GM12878 (cell line): ENCODE data around the gene SORT1. TPM values are rescaled to one million over a fixed set of nuclear protein-coding genes. Genes with fewer than 3 reads are reported as not detected.

ENCODE experiments used
- ATAC-seq: fragments of 200-7000 bp; cut with Tn5 transposase; 3 replicates; pipeline ENCODE4 v1.9.1; 2020; ENCODE audit warnings: mild to moderate bottlenecking, moderate library complexity
- BruUV-seq: library from RNA; stranded (reverse); fragments of 400-500 nt; replicated peaks from 2 replicates; lab custom pipeline; 2021; lab: Mats Ljungman, UMichigan
- CTCF ChIA-PET: fragments of 300-600 bp; sonication (Branson Sonifier 250); formaldehyde crosslinking; extraction: SDS; loops from one replicate; lab custom pipeline; 2021; ENCODE audit warnings: inconsistent platforms; lab: Yijun Ruan, JAX
- POLR2A ChIA-PET: fragments of 350-600 bp; formaldehyde crosslinking; extraction: SDS; loops from one replicate; lab custom pipeline; 2021; ENCODE audit warnings: inconsistent platforms; lab: Charles Lee
- RAD21 ChIA-PET: fragments of 300-600 bp; sonication (Branson Sonifier 250); formaldehyde crosslinking; loops from one replicate; lab custom pipeline; 2023; ENCODE audit warnings: antibody characterized with exemption; ENCODE audit not compliant: unreplicated experiment; lab: Charles Lee
- SMC1A ChIA-PET: fragments of 300-600 bp; sonication (Branson Sonifier 250); formaldehyde crosslinking; loops from one replicate; lab custom pipeline; 2023; ENCODE audit not compliant: unreplicated experiment, uncharacterized antibody; lab: Charles Lee
- DNase-seq: peaks from one replicate; pipeline ENCODE4 v3.0.0-alpha.2; 2011; ENCODE audit warnings: low read depth, low spot score
- FAIRE-seq: peaks from 3 replicates; lab custom pipeline; 2011; peaks lifted over from hg19 to GRCh38; lab: Jason Lieb, UNC
- H2AFZ ChIP-seq: 2 replicates; pipeline ENCODE4 v1.6.0; 2011; ENCODE audit warnings: low read depth, low read length, control low read depth; ENCODE audit not compliant: control insufficient read depth
- H3K27ac ChIP-seq: 2 replicates; pipeline ENCODE4 v1.5.1; 2011; ENCODE audit warnings: control low read depth; ENCODE audit not compliant: control insufficient read depth, insufficient read depth
- H3K27me3 ChIP-seq, 2 experiments: replicated peaks in 1 of 2; 2 replicates each; pipeline versions ENCODE4 v1.6.0 to v1.6.1; 2011; ENCODE audit warnings: low read length in 1 of 2; ENCODE audit not compliant: control insufficient read depth in 2 of 2, insufficient read depth in 2 of 2
- H3K36me3 ChIP-seq, 2 experiments: 2 replicates each; pipeline ENCODE4 v1.5.1; 2011; ENCODE audit warnings: low read length in 1 of 2; ENCODE audit not compliant: control insufficient read depth in 2 of 2, insufficient read depth in 2 of 2
- H3K4me1 ChIP-seq: 2 replicates; pipeline ENCODE4 v1.6.1; 2011; ENCODE audit warnings: mild to moderate bottlenecking, low read length, moderate library complexity, mixed read lengths; ENCODE audit not compliant: control insufficient read depth, insufficient read depth
- H3K4me2 ChIP-seq: 2 replicates; pipeline ENCODE4 v1.6.0; 2011; ENCODE audit warnings: control low read depth; ENCODE audit not compliant: control insufficient read depth, insufficient read depth
- H3K4me3 ChIP-seq: fragments of 200-600 bp; sonication (generic); 2 replicates; pipeline ENCODE4 v1.5.1; 2016
- H3K79me2 ChIP-seq: 2 replicates; pipeline ENCODE4 v1.6.0; 2011; ENCODE audit warnings: low read length; ENCODE audit not compliant: control insufficient read depth, insufficient read depth
- H3K9ac ChIP-seq: 2 replicates; pipeline ENCODE4 v1.8.0; 2011; ENCODE audit warnings: low read length, control low read depth, mixed read lengths; ENCODE audit not compliant: control insufficient read depth, insufficient read depth
- H3K9me3 ChIP-seq: replicated peaks from 3 replicates; pipeline ENCODE4 v1.5.1; 2011; ENCODE audit warnings: mild to moderate bottlenecking, low read length; ENCODE audit not compliant: control insufficient read depth, insufficient read depth
- H4K20me1 ChIP-seq: 2 replicates; pipeline ENCODE4 v1.6.0; 2011; ENCODE audit not compliant: control insufficient read depth, insufficient read depth
- EED ChIP-seq: sonication (generic); IDR thresholded peaks from 2 replicates; pipeline ENCODE4 v1.6.1; 2016; ENCODE audit warnings: antibody characterized with exemption, low read depth
- SREBF2 ChIP-seq: IDR thresholded peaks from 2 replicates; pipeline ENCODE4 v1.6.1; 2012; ENCODE audit warnings: mild to moderate bottlenecking, low read length
- TARDBP ChIP-seq: IDR thresholded peaks from 2 replicates; pipeline ENCODE4 v1.6.1; 2016; ENCODE audit warnings: borderline replicate concordance
- TBL1XR1 ChIP-seq: IDR thresholded peaks from 2 replicates; pipeline ENCODE4 v1.6.1; 2012; ENCODE audit warnings: low read depth, low read length, improper control_type of control experiment
- TCF7 ChIP-seq: IDR thresholded peaks from 2 replicates; pipeline ENCODE4 v1.6.1; 2014; ENCODE audit warnings: antibody characterized with exemption, borderline replicate concordance
- WGBS: methylation state at CpG from one replicate; pipeline ENCODE4 v1.1.6; 2016; ENCODE audit warnings: low lambda C conversion rate; ENCODE audit not compliant: insufficient replicate concordance, insufficient coverage; ENCODE audit errors: missing lambda C conversion rate; 5-methylcytosine and 5-hydroxymethylcytosine counted together
- in situ Hi-C: fragments of 300-500 bp; cut with MboI; formaldehyde crosslinking; loops from 9 replicates; pipeline ENCODE4 v1.14.3; 2018; ENCODE audit warnings: mixed read lengths
- intact Hi-C: fragments of 100-400 bp; cut with micrococcal nuclease; formaldehyde crosslinking; loops from one replicate; pipeline ENCODE4 v1.14.2; 2022; ENCODE audit not compliant: unreplicated experiment
- polyA plus RNA-seq, 11 experiments: library from polyadenylated mRNA; depleted of rRNA in 4 of 11; unstranded in 6 of 11; stranded (reverse) in 5 of 11; fragments of >200 nt; fragmentation: Nextera tagmentation in 4 of 11; fragmentation: Illumina TruSeq in 1 of 11; extraction: Ambion mirVana in 4 of 11; extraction: Trizol in 1 of 11; gene quantifications; 1 replicate in 1 of 11; 2 replicates in 10 of 11; pipeline versions ENCODE4 v1.2.1 to v1.2.3, GENCODE V29; 2011 to 2016; ENCODE audit warnings: inconsistent platforms in 2 of 11, missing spikeins in 2 of 11, low read depth in 1 of 11
- total RNA-seq, 4 experiments: library from RNA; depleted of rRNA in 3 of 4; stranded (reverse); fragments of >200 nt in 3 of 4; fragmentation: Illumina TruSeq in 1 of 4; extraction: Trizol in 1 of 4; gene quantifications; 2 replicates each; pipeline versions ENCODE4 v1.2.1 to v1.2.3, GENCODE V29; 2013 to 2021
- TF ChIP-seq, protein P1 (sequence below): fragments of 450-650 bp; IDR thresholded peaks from 2 replicates; pipeline ENCODE4 v1.6.1; 2014; ENCODE audit warnings: mild to moderate bottlenecking
- TF ChIP-seq, protein P2 (sequence below): fragments of 450-650 bp; IDR thresholded peaks from 2 replicates; pipeline ENCODE4 v1.6.1; 2018; ENCODE audit warnings: mild to moderate bottlenecking, low read depth, moderate library complexity; ENCODE audit not compliant: partially characterized antibody

SORT1 gene
- total and polyA plus RNA-seq, 10 of the 15 experiments (the other 5 are each of a cell fraction or from before 2014, with no cell fraction given) = 0.06 to 1.9 (median 0.33) TPM; not detected in 1

DNA sequence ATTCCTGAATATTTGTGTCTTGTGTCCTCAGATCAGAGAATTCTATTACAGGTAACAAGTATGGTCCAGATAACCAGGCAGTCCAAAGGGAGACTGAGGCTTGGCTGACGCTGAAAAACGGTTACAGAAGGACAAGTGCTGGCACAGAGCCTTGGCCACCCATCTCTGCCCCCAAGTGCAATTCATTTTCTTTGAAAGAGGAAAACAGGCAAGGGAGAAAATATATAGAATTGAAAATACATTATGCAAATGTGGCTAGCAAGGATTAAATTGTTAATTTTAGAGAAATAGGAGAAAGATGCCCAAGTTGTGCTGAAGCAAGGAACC, 1.2 kb downstream of the SORT1 start:
- TF ChIP-seq EED (no peak), TBL1XR1 (no peak), TCF7 (no peak), SREBF2 (no peak), TARDBP (no peak)
- TF ChIP-seq, protein P1, sequence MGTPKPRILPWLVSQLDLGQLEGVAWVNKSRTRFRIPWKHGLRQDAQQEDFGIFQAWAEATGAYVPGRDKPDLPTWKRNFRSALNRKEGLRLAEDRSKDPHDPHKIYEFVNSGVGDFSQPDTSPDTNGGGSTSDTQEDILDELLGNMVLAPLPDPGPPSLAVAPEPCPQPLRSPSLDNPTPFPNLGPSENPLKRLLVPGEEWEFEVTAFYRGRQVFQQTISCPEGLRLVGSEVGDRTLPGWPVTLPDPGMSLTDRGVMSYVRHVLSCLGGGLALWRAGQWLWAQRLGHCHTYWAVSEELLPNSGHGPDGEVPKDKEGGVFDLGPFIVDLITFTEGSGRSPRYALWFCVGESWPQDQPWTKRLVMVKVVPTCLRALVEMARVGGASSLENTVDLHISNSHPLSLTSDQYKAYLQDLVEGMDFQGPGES = no peak
- TF ChIP-seq, protein P2, sequence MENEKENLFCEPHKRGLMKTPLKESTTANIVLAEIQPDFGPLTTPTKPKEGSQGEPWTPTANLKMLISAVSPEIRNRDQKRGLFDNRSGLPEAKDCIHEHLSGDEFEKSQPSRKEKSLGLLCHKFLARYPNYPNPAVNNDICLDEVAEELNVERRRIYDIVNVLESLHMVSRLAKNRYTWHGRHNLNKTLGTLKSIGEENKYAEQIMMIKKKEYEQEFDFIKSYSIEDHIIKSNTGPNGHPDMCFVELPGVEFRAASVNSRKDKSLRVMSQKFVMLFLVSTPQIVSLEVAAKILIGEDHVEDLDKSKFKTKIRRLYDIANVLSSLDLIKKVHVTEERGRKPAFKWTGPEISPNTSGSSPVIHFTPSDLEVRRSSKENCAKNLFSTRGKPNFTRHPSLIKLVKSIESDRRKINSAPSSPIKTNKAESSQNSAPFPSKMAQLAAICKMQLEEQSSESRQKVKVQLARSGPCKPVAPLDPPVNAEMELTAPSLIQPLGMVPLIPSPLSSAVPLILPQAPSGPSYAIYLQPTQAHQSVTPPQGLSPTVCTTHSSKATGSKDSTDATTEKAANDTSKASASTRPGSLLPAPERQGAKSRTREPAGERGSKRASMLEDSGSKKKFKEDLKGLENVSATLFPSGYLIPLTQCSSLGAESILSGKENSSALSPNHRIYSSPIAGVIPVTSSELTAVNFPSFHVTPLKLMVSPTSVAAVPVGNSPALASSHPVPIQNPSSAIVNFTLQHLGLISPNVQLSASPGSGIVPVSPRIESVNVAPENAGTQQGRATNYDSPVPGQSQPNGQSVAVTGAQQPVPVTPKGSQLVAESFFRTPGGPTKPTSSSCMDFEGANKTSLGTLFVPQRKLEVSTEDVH = no peak
- Histone ChIP-seq H3K4me3 (peak overlapping the region; percentile 3; the same call in 1 of the 2 replicates), H3K27ac (no peak overlapping the region), H3K4me1 (peaks cover 14% of the 10 kb centered on the region), H4K20me1 (no peaks in the 10 kb centered on the region), H3K9ac (no peak overlapping the region), H3K79me2 (no peaks in the 10 kb centered on the region), H3K4me2 (peak overlapping the region; percentile 76), H2AFZ (no peak overlapping the region), H3K9me3 (no peaks in the 10 kb centered on the region), H3K36me3 (no peaks in the 10 kb centered on the region), H3K27me3 (peaks cover 1 to 4% of the 10 kb centered on the region in 2 experiments; a peak in 3 of 4 replicates)
- WGBS = 93% methylated on average over 2 of the region's 2 CpGs
- FAIRE-seq (no peak), ATAC-seq (no peak), DNase-seq (no peak)
- RAD21 ChIA-PET = interaction anchor here (0.9 to 1.0 kb wide), 2 partner anchors 114 to 119 kb away, joined by 3 to 4 read pairs; partner anchors contain the start of gene PSRC1
- intact Hi-C loops (loop anchor here (10.0 kb wide), 1 partner anchor 282 kb away; the partner anchor contains the start of gene ELAPOR1), in situ Hi-C loops (no loop called here)
- TSS peak; percentile 51 for BruUV-seq
- SMC1A ChIA-PET = interaction anchor here (6.6 kb wide), 1 partner anchor 118 kb away, joined by 113 read pairs; no protein-coding TSS in a partner anchor
- CTCF ChIA-PET = interaction anchor here (1.3 to 8.0 kb wide), 5 partner anchors 10 to 133 kb away, joined by 5 to 241 read pairs (median 22); partner anchors contain the start of gene PSRC1
- POLR2A ChIA-PET = no interaction called here
